Stimulated activated CD4-positive, alpha-beta T cell treated with anti-CD3 and anti-CD28 coated beads, Interleukin-1b, Interleukin-23, amount 100 ng/mL, for 1 hour (primary cell): Measurements from ENCODE around the gene DPYSL5.

Source experiments
- DNase-seq, 2 donors: peaks; one replicate each; pipeline ENCODE4 v3.0.0-alpha.2; 2020; ENCODE audit warnings: low read depth in 2 of 2

DPYSL5 gene

DNA sequence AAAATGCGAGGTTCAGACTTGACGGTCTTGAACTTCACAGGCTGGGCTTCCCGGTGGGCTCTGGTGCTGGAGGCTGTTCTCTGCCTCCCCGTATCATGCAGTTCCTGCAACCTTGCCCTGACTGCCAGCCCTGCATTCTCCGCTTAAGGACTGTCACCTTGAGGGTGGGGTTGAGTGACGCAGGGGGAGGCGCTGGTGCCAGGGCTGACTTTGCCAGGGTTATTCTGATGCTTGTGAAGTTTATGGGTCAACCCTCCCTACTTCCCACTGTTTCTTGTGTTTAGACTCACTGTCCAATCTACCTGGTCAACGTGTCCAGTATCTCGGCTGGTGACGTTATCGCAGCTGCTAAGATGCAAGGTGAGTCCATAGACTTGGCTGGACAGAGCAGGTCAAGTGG, 85.0 kb downstream of the DPYSL5 start:
- DNase-seq: no peak

GRCh38 chr2:26933431-26934334, 85.8 kb downstream of the DPYSL5 start:
- DNase-seq: no peak

- no peak for DNase-seq
Observed at GRCh38 chr2:26934335-26934724, 86.4 kb downstream of the DPYSL5 start.

DNA sequence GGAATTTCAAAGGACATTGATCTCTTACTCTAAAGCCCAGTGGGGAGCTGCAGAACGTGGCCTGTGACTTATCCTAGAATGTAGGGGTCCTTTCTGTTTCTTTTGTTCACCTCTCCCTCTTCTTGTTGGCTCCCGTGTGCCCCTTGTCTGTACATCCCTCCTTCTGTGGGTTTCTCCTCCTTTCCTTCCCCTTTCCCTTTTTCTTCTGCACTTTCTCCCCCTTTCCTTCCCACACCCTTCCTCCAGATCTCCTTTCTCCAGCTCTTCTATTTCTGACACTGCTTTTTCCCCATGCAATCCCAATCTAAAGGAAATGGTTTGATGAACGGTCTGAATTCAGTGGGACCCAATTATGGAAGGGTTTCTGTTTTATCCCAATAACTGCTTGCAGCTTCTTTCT, 87.1 kb downstream of the DPYSL5 start:
- DNase-seq: no peak

DNA sequence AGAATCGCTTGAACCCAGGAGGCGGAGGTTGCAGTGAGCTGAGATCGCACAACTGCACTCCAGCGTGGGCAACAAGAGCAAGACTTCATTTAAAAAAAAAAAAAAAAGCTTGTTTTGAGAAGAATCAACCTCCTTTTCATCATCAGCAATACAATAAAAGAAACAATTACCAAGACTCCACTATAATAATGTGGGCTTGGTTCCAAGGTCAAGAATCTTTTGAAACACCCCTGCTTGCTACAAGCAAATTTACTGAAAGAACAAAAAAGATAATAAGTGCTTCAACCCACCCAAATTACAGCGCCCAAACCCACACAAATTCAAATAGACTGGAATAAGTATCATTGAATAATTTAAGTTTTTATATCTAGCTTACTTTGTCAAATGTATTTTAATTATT, 88.9 kb downstream of the DPYSL5 start:
- no peak for DNase-seq

DNA sequence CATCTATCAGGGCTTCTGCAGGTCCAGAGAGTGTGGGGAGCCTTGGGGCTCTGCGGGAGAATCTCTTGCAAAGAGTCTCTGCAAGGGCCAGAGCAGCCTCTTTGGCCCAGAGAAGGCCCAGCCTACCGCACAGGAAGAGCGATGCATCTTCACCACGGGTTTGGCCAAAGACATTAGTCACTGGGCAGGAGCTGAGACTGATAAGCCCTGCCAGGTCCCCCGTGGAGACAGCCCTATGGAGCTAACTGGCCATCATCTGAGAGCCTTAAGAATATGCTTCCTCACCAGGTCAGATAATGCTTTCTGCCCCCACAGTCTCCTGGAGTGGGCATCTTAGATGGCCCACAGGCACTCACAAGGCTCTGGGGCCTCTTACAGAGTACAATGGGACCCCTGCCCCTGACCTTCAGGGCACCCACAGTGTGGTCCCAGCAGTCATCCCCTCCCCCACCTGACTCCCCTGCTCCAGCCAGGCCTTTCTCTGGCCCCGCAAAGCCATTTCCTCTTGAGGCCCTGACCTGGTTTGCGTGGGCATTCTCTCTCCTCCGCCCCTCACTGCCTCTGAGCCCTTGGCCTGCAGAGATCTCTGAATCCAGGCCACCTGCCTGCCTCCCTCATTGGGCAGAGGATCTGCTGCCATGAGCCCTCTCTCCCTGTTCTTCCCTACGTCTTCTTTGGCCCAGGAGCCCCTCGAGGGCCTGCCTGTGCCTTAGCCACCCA, 90.6 kb downstream of the DPYSL5 start:
- DNase-seq: no peak

DNA sequence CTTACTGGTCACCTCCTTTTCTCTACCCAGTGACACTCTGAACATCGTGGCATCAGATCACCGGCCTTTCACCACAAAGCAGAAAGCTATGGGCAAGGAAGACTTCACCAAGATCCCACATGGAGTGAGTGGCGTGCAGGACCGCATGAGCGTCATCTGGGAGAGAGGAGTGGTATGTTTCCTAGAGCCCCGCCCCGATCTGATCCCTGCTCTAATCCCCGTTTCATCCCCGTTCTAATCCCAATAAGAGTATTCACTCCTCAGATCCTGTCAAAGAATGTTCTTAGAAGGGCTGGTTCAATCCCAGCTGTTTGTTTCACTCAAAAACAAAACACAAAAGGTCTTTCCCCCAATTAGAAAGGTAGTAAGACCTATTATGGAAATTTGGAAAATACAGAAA, 92.1 kb downstream of the DPYSL5 start:
- DNase-seq: no peak

DNA sequence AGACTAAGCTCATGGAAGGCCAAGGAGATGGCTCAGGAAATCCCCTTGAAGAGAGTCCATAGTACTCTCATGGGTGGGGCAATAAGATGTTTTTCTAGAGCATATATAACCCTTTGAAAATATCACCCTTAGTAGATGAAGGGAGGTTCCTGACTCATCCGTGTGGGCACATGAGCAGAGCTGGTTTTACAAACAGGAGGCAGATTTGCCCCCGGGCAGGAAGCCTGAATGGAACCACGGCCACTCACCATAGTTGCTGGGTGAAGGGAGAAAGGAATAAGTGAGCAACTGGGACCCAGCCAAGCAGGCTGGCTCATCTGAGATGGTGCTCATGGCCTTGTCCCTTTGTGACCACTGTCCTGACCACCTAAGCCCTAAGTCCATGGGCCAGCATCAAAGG, 93.6 kb downstream of the DPYSL5 start:
- DNase-seq: no peak

GRCh38 chr2:26942543-26943295, 94.8 kb downstream of the DPYSL5 start:
- peak in 1 of 2 donors; percentile 40 for DNase-seq

DNA sequence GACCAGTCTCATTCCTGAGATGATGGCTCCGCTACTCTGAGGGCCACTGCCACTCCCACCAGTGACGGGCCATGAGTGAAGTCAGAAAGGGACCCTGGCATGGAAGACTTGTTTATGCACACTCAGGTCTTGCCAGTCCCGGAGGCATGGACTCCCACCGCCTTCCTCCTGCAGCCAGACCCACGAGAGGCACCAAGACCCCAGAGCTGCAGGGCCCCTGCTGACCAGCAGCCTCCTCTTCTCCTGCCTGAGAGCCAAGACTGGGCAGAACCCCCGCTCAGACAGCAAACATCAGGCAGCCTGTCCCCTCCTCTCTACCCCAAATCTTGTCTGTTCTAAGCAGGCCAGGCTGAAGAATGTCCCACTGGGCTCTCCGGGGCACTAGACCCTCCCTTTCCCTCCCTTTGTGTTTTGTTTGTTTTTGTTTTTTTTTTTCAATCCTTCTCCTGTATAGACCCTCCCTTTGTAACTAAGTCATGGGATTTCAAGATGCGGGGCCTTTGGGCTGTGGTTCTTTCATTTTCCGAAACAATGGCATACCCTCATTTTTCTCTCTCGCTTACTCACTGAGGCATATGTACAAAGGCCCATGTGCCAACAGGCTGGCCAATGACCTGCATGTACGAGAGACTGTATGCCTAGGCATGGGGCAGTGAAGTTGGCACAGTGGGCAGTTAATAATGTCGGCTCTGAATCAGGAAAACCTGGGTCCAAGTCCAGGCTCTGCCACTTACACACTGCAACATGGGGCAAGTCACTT, 98.2 kb downstream of the DPYSL5 start:
- no peak for DNase-seq

DNA sequence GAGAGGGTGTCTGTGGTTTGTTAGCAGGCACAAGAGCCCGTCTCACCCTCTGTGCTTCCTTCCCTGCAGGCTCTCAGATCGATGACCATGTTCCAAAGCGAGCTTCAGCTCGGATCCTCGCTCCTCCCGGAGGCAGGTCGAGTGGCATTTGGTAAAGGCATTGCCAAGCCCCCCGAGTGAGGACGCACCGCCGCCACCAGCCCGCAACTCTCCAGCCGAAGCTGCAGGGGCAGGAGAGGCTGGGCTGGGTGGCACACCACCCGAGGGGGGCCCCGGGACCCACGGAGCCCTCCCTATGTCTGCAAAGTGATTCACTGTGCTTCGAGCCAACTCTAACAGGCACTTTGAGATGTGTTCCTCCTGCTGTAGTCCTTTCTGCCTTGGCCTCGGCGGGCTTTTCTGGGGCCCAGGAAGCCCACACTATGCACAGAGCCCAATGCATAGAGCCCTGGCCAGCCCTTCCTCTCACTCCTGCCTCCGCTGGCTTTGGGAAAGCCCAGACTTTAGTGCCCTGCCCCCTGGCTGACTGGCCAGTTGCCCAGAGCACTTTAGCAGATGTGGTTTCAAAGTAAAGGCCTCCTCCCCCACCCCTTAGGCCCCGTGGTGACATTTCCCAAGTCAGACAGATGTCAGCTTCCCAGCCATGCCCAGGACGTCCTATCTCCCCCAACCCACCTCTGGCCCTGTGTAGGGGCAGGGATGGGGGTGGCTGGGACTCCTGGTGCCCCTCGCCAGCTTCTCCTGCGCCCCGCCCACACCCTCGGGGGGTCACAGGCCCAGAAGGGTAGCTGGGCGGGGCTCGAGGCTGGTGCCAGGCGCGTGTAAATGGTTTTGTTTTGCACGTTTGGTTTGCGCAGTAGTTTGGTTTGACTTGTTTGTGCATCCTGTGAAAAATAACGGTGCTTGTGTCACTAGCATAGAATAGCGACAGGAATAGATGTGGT, 99.2 kb downstream of the DPYSL5 start:
- no peak for DNase-seq

DNA sequence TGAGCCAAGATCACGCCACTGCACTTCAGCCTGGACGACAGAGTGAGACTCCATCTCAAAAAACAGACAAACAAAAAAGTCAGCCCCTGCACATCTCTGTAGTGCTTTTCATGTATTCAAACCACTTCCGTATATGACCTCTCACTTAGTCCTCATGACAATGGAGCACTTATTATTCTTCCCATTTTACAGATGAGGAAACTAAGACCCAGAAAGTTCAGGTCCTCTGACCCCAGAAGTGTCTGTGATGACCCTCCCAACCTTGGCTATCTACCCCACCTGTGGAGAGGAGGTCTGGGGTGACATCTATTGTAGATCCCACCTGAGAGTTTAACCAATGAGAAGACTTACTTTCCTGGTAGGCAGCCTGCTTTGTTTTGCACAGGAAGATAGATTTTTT, 100.9 kb downstream of the DPYSL5 start:
- no peak for DNase-seq

DNA sequence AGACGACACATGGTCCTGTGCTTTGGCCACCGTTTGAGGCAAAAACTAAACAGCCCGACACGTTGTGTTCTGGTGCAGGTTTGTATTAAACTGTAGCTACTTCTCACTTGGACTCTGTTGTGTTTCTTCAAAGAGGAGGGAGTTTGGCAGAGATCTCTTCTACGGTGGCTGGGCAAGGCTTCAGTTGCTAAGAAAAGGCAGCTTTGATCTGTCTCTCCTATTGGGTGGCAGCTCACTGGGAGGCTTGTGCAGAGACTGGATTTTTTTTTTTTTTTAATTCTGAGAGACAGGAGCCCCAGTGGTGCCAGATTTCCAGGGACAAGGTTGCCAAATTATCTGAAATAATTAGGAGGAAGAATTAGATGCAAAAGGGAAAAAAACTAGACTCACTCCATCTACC, 102.3 kb downstream of the DPYSL5 start:
- DNase-seq: no peak

DNA sequence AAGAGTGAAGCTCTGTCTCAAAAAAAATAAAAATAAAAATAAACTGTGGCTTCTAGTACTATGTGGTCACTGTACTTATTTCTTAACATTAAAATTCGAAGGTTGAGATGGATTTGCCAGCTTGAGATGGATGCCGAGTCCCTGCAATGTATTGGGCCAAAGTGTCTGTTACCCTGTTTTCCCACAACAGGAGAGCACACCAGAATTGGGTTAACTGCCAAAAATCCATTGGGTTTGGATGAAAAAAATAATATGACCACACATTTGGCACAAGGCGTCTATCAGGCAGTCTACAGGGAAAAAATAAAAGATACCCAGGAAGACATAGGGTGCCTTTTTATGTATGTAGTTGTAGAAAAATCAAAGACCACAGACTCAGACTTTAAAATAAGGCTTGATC, 103.3 kb downstream of the DPYSL5 start:
- DNase-seq: no peak

- DNase-seq: no peak
Observed at GRCh38 chr2:26952374-26952773, 104.4 kb downstream of the DPYSL5 start.

DNA sequence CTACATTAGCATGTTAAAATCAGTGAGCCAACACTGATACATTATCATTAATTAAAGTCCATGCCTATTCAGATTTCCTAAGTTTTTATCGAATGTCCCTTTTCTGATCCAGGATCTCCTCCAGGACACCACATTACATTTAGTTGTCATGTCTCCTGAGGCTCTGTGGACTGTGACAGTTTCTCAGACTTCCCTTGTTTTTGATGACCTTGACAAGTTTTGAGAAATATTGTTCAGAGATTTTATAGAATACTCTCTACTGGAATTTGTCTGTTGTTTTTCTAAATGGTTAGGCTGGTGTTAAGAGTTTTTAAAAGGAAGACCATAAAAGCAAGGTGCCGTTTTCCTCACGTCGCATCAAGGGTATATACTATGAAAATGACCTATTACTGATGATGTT, 106.2 kb downstream of the DPYSL5 start:
- DNase-seq: no peak

DNA sequence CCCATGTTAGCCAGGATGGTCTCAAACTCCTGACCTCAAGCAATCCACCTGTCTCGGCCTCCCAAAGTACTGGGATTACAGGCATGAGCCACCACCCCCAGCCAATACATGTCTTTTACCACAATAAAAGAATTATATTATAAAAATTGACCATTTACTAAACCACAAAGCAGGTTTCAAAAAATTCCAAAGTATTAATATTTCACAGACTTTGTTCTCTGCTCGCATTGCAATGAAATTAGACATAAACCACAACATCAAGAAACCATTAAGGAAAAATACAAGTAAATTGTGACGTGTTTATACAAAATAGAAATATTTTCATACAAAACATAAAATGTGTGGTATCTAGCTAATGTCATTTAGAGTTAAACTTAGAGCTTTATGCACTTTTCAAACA, 109.1 kb downstream of the DPYSL5 start:
- DNase-seq: no peak

DNA sequence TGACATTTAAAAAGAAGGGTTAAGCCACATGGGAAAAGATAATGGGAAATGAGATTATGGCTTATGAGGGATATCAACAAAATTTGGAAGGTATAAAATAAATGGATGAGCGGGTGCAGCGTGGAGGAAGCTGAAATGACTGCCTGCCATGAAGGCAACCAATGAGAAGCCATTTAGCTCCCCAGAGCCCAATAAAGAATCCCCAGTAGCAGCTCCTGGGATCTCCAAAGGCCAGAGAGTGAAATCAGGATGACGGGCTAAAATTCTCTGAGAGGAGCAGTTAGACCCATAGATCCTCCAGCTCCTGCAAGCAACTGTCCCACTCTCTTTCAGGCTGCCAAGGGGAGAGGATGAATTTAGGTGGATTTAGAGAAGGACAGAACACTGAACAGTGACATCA, 109.6 kb downstream of the DPYSL5 start:
- no peak for DNase-seq

- no peak for DNase-seq
Observed at GRCh38 chr2:26959331-26959730, 111.4 kb downstream of the DPYSL5 start.

GRCh38 chr2:26964446-26965130, 116.7 kb downstream of the DPYSL5 start:
- DNase-seq: no peak
